Measurements from ENCODE around the gene NOC2L. TPM values are rescaled to one million over a fixed set of nuclear protein-coding genes. Genes with fewer than 3 reads are reported as not detected.
"Not testable (repeated sequence)": the region's sequence is repeated elsewhere in the genome, so short reads cannot be mapped to it uniquely, and the experiment has no call there.

Gene NOC2L
- total RNA-seq, 1 donor from 2014 or later: 42.5 TPM

GRCh38 chr1:950881-951280 lies 8.2 kb downstream of the NOC2L start:
- TF ChIP-seq, protein P1, sequence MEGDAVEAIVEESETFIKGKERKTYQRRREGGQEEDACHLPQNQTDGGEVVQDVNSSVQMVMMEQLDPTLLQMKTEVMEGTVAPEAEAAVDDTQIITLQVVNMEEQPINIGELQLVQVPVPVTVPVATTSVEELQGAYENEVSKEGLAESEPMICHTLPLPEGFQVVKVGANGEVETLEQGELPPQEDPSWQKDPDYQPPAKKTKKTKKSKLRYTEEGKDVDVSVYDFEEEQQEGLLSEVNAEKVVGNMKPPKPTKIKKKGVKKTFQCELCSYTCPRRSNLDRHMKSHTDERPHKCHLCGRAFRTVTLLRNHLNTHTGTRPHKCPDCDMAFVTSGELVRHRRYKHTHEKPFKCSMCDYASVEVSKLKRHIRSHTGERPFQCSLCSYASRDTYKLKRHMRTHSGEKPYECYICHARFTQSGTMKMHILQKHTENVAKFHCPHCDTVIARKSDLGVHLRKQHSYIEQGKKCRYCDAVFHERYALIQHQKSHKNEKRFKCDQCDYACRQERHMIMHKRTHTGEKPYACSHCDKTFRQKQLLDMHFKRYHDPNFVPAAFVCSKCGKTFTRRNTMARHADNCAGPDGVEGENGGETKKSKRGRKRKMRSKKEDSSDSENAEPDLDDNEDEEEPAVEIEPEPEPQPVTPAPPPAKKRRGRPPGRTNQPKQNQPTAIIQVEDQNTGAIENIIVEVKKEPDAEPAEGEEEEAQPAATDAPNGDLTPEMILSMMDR (IDR thresholded peaks at IDR 0.05): no peak
- TF ChIP-seq POLR2A (IDR thresholded peaks at IDR 0.05) (no peak), POLR2AphosphoS5 (IDR thresholded peaks at IDR 0.05; ENCODE audit: insufficient read depth in 1 of 2, low read depth in 1 of 2) (no peak)
- no peak for DNase-seq (ENCODE audit: extremely low spot score in 2 of 2)
- no peak overlapping the region for H3K4me3 ChIP-seq
- H3K9me3 ChIP-seq: no peaks in the 10 kb centered on the region
- H3K36me3 ChIP-seq: peaks cover 0 to 85% of the 10 kb centered on the region in 2 donors
- no peaks in the 10 kb centered on the region for H3K27me3 ChIP-seq
- no peak overlapping the region for H3K27ac ChIP-seq
- H3K4me1 ChIP-seq: no peaks in the 10 kb centered on the region
- intact Hi-C loops (cut with DNase I): no loop called here

DNA sequence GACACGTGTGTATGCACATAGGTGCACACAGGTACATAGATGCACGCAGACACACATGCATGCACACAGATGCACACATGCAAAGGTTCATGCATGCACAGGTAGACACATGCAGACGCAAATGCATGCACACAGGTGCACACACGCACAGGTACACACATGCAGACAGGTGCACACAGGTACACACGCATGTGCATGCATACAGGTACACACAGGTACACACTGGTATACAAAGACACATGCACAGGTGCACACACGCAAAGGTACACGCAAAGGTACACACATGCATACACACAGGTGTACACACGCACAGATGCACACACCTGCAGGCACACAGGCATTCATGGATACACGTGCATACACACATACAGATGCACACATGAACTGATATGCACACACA lies 8.8 kb downstream of the NOC2L start:
- Histone ChIP-seq H3K4me3 (no peak overlapping the region), H3K27ac (no peak overlapping the region), H3K27me3 (no peaks in the 10 kb centered on the region), H3K4me1 (no peaks in the 10 kb centered on the region), H3K9me3 (no peaks in the 10 kb centered on the region), H3K36me3 (peaks cover 0 to 79% of the 10 kb centered on the region in 2 donors)
- no peak for DNase-seq (ENCODE audit: extremely low spot score in 2 of 2)
- TF ChIP-seq POLR2AphosphoS5 (IDR thresholded peaks at IDR 0.05; ENCODE audit: insufficient read depth in 1 of 2, low read depth in 1 of 2): no peak
- TF ChIP-seq, protein P1 (IDR thresholded peaks at IDR 0.05): no peak
- no peak for TF ChIP-seq POLR2A (IDR thresholded peaks at IDR 0.05)
- intact Hi-C loops (cut with DNase I): no loop called here

GRCh38 chr1:947958-948357 lies 11.1 kb downstream of the NOC2L start:
- Histone ChIP-seq H3K36me3 (peaks cover 0 to 55% of the 10 kb centered on the region in 2 donors), H3K27me3 (no peaks in the 10 kb centered on the region), H3K9me3 (no peaks in the 10 kb centered on the region), H3K27ac (no peak overlapping the region), H3K4me3 (no peak overlapping the region), H3K4me1 (peaks cover 9% of the 10 kb centered on the region)
- intact Hi-C loops (cut with DNase I): no loop called here
- no peak for DNase-seq (ENCODE audit: extremely low spot score in 2 of 2)
- TF ChIP-seq, protein P1 (IDR thresholded peaks at IDR 0.05): no peak
- TF ChIP-seq POLR2A (IDR thresholded peaks at IDR 0.05) (no peak), POLR2AphosphoS5 (IDR thresholded peaks at IDR 0.05; ENCODE audit: insufficient read depth in 1 of 2, low read depth in 1 of 2) (no peak)

DNA sequence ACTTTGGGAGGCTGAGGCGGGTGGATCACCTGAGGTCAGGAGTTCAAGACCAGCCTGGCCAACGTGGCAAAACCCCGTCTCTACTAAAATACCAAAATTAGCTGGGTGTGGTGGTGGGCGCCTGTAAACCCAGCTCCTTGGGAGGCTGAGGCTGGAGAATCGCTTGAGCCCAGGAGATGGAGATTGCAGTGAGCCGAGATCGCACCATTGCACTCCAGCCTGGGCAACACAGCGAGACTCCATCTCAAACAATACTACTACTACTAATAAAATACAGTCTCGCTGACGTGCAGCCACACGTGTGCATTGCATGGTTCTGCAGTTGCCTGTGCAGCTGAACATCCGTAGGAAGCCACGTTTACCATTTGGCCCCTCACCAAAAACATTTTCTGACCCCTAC lies 12.2 kb downstream of the NOC2L start:
- intact Hi-C loops (cut with DNase I); H3K27ac ChIP-seq; H3K4me3 ChIP-seq; DNase-seq (ENCODE audit: extremely low spot score in 2 of 2); H3K27me3 ChIP-seq; H3K9me3 ChIP-seq: not testable (repeated sequence)
- peaks cover 20% of the 10 kb centered on the region for H3K4me1 ChIP-seq
- H3K36me3 ChIP-seq: peaks cover 0 to 44% of the 10 kb centered on the region in 2 donors

DNA sequence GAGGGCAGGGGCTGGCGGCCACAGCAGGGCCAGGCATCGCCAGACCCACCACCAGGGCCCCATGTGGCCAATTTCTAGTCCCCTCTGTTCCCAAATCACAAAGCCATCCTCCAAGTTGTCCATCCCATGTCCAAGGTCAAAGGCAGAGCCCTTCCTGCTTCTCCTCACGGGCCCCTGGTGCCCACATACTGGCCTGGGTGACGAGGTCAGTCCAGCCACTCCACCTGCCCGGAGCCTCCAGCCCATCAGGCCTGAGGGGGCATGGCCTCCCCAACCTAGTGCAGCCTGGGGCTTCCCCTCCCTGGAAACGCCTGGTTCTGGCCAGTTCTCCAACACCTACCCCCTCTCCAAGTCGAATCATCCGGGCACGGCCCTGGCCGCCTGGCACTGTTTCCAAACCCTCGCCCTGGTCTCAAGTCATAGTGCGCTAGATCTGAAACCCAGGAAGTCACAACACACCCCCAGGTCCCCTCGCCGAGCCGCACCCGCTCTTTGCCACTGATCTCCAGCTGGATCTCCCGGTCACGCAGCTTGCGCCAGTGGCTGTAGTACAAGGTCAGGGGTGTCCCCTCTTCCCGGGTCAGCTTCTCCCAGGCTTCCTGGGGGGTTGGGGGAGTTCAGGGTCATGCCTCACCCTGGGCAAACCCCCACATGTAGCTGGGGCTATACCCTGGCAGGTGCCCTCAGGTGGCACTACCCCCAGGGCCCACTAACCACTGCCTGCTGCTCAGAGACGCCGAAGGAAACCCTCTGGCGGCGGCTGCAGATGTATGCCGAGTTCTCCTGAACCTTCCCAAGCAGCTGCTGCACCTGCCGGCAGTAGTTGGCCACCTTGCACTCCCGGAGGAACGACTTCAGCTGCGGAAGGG lies 13.1 kb downstream of the NOC2L start:
- Histone ChIP-seq H3K4me1 (peaks cover 29% of the 10 kb centered on the region), H3K36me3 (peaks cover 0 to 35% of the 10 kb centered on the region in 2 donors), H3K9me3 (no peaks in the 10 kb centered on the region), H3K27me3 (peaks cover 6% of the 10 kb centered on the region), H3K27ac (no peak overlapping the region), H3K4me3 (no peak overlapping the region)
- no peak for DNase-seq (ENCODE audit: extremely low spot score in 2 of 2)
- intact Hi-C loops (cut with DNase I): no loop called here
- no peak for TF ChIP-seq POLR2A (IDR thresholded peaks at IDR 0.05)
- no peak for TF ChIP-seq POLR2AphosphoS5 (IDR thresholded peaks at IDR 0.05; ENCODE audit: insufficient read depth in 1 of 2, low read depth in 1 of 2)
- TF ChIP-seq, protein P1 (IDR thresholded peaks at IDR 0.05): no peak

Data from vagina (tissue), 2 donors.